ENCODE measurements around the gene DLX1.

GRCh38 chr2:172070936-172071335 is 14.4 kb upstream of the DLX1 start:
- no peak for TF ChIP-seq ZNF677 (tag by site-specific recombination; IDR thresholded peaks at IDR 0.05)
- TF ChIP-seq CTCF (tag by site-specific recombination; IDR thresholded peaks at IDR 0.05) = no peak
- TF ChIP-seq ZNF623 (tag by site-specific recombination; IDR thresholded peaks at IDR 0.05) = no peak
- TF ChIP-seq YY1 (tag by site-specific recombination; IDR thresholded peaks at IDR 0.05) = no peak
- TF ChIP-seq ZNF585B (tag by site-specific recombination; IDR thresholded peaks at IDR 0.05) = no peak
- no peak for TF ChIP-seq ZNF366 (tag by site-specific recombination; conservative IDR thresholded peaks at IDR 0.05)
- TF ChIP-seq ZNF558 (tag by site-specific recombination; IDR thresholded peaks at IDR 0.05) = no peak
- TF ChIP-seq TRIM28 (IDR thresholded peaks at IDR 0.05; ENCODE audit: borderline replicate concordance, low read length) = no peak
- no peak for TF ChIP-seq ZNF140 (tag by site-specific recombination; IDR thresholded peaks at IDR 0.05)
- no peak for TF ChIP-seq ZNF529 (tag by site-specific recombination; IDR thresholded peaks at IDR 0.05; ENCODE audit: insufficient replicate concordance)
